ENCODE data around the gene GALNT8. TPM values are rescaled to one million over a fixed set of nuclear protein-coding genes. Genes with fewer than 3 reads are reported as not detected.

Gene GALNT8
- total and polyA plus RNA-seq, 7 experiments from 2014 or later = 0.06 to 0.89 (median 0.38) TPM; not detected in 1

- peaks cover 3 to 45% (median 11%) of the 10 kb centered on the region in 5 donors for H3K27me3 Mint-ChIP-seq
- DNase-seq (no peak), ATAC-seq (no peak)
- no peaks in the 10 kb centered on the region for H3K4me1 Mint-ChIP-seq
- Histone ChIP-seq H3K4me1 (ENCODE audit: control insufficient read depth in 2 of 2, insufficient read depth in 2 of 2, low read length in 2 of 2) (no peaks in the 10 kb centered on the region), H3K36me3 (ENCODE audit: control insufficient read depth in 2 of 3, insufficient read depth in 3 of 3, low read length in 3 of 3) (no peaks in the 10 kb centered on the region), H3K9me3 (ENCODE audit: control insufficient read depth in 2 of 3, low read length in 3 of 3) (no peaks in the 10 kb centered on the region), H3K27me3 (ENCODE audit: control insufficient read depth in 2 of 2, insufficient read depth in 2 of 2, low read length in 2 of 2) (no peaks in the 10 kb centered on the region), H3K4me3 (ENCODE audit: low read length) (no peak overlapping the region), H3K27ac (ENCODE audit: low read depth, low read length) (no peak overlapping the region)
- H3K27ac Mint-ChIP-seq = no peak overlapping the region
- intact Hi-C loops (cut with micrococcal nuclease) = no loop called here
- H3K36me3 Mint-ChIP-seq = no peaks in the 10 kb centered on the region
- no peaks in the 10 kb centered on the region for H3K9me3 Mint-ChIP-seq
- POLR2A ChIA-PET = no interaction called here
- CTCF ChIA-PET = no interaction called here
- no peak overlapping the region for H3K4me3 Mint-ChIP-seq
Measured at GRCh38 chr12:4775936-4776335, 55.7 kb downstream of the GALNT8 start.

- Mint-ChIP-seq H3K27ac (no peak overlapping the region), H3K4me3 (no peak overlapping the region), H3K4me1 (no peaks in the 10 kb centered on the region), H3K27me3 (peaks cover 5 to 46% (median 14%) of the 10 kb centered on the region in 5 donors), H3K9me3 (peaks cover 0 to 6% (median 3%) of the 10 kb centered on the region in 11 donors), H3K36me3 (peaks cover 0 to 8% (median 0%) of the 10 kb centered on the region in 5 donors)
- Histone ChIP-seq H3K36me3 (ENCODE audit: control insufficient read depth in 2 of 3, insufficient read depth in 3 of 3, low read length in 3 of 3) (no peaks in the 10 kb centered on the region), H3K27ac (ENCODE audit: low read depth, low read length) (no peak overlapping the region), H3K4me1 (ENCODE audit: control insufficient read depth in 2 of 2, insufficient read depth in 2 of 2, low read length in 2 of 2) (no peaks in the 10 kb centered on the region), H3K9me3 (ENCODE audit: control insufficient read depth in 2 of 3, low read length in 3 of 3) (no peaks in the 10 kb centered on the region), H3K27me3 (ENCODE audit: control insufficient read depth in 2 of 2, insufficient read depth in 2 of 2, low read length in 2 of 2) (no peaks in the 10 kb centered on the region), H3K4me3 (ENCODE audit: low read length) (no peak overlapping the region)
- no peak for DNase-seq
- POLR2A ChIA-PET = no interaction called here
- CTCF ChIA-PET = no interaction called here
- ATAC-seq = no peak
- intact Hi-C loops (cut with micrococcal nuclease) = no loop called here
Measured at GRCh38 chr12:4779749-4780148, 59.5 kb downstream of the GALNT8 start.

- H3K27ac Mint-ChIP-seq = no peak overlapping the region
- intact Hi-C loops (cut with micrococcal nuclease) = no loop called here
Measured at GRCh38 chr12:4780641-4781611, 60.7 kb downstream of the GALNT8 start.

GRCh38 chr12:4784404-4785054 is 64.3 kb downstream of the GALNT8 start:
- ATAC-seq (no peak), DNase-seq (peak in 1 of 9 donors; percentile 8)
- no peak overlapping the region for H3K27ac ChIP-seq (ENCODE audit: low read depth, low read length)
- Mint-ChIP-seq H3K4me3 (no peak overlapping the region), H3K36me3 (peaks cover 0 to 13% (median 4%) of the 10 kb centered on the region in 5 donors), H3K27me3 (peaks cover 14 to 50% (median 16%) of the 10 kb centered on the region in 5 donors), H3K9me3 (peaks cover 0 to 10% (median 3%) of the 10 kb centered on the region in 11 donors), H3K27ac (no peak overlapping the region), H3K4me1 (peaks cover 0 to 1% (median 0%) of the 10 kb centered on the region in 7 donors)
- H3K27me3 ChIP-seq (ENCODE audit: control insufficient read depth in 2 of 2, insufficient read depth in 2 of 2, low read length in 2 of 2) = no peaks in the 10 kb centered on the region
- H3K9me3 ChIP-seq (ENCODE audit: control insufficient read depth in 2 of 3, low read length in 3 of 3) = no peaks in the 10 kb centered on the region
- ChIA-PET CTCF (no interaction called here), POLR2A (no interaction called here)
- intact Hi-C loops (cut with micrococcal nuclease) = no loop called here
- no peaks in the 10 kb centered on the region for H3K36me3 ChIP-seq (ENCODE audit: control insufficient read depth in 2 of 3, insufficient read depth in 3 of 3, low read length in 3 of 3)
- H3K4me3 ChIP-seq (ENCODE audit: low read length) = no peak overlapping the region
- no peaks in the 10 kb centered on the region for H3K4me1 ChIP-seq (ENCODE audit: control insufficient read depth in 2 of 2, insufficient read depth in 2 of 2, low read length in 2 of 2)

More at GRCh38 chr12:4780641-4781611, 60.7 kb downstream of the GALNT8 start:
- ATAC-seq (no peak), DNase-seq (no peak)
- ChIA-PET POLR2A (no interaction called here), CTCF (no interaction called here)
- Histone ChIP-seq H3K27me3 (ENCODE audit: control insufficient read depth in 2 of 2, insufficient read depth in 2 of 2, low read length in 2 of 2) (no peaks in the 10 kb centered on the region), H3K27ac (ENCODE audit: low read depth, low read length) (no peak overlapping the region), H3K9me3 (ENCODE audit: control insufficient read depth in 2 of 3, low read length in 3 of 3) (no peaks in the 10 kb centered on the region), H3K4me1 (ENCODE audit: control insufficient read depth in 2 of 2, insufficient read depth in 2 of 2, low read length in 2 of 2) (no peaks in the 10 kb centered on the region), H3K4me3 (ENCODE audit: low read length) (no peak overlapping the region), H3K36me3 (ENCODE audit: control insufficient read depth in 2 of 3, insufficient read depth in 3 of 3, low read length in 3 of 3) (no peaks in the 10 kb centered on the region)
- H3K9me3 Mint-ChIP-seq = peaks cover 0 to 10% (median 3%) of the 10 kb centered on the region in 11 donors
- peaks cover 0 to 13% (median 4%) of the 10 kb centered on the region in 5 donors for H3K36me3 Mint-ChIP-seq
- no peak overlapping the region for H3K4me3 Mint-ChIP-seq
- no peaks in the 10 kb centered on the region for H3K4me1 Mint-ChIP-seq
- H3K27me3 Mint-ChIP-seq = peaks cover 14 to 55% (median 20%) of the 10 kb centered on the region in 5 donors

GRCh38 chr12:4786795-4787194 is 66.6 kb downstream of the GALNT8 start:
- H3K27me3 Mint-ChIP-seq = peaks cover 6 to 46% (median 16%) of the 10 kb centered on the region in 5 donors
- no peak overlapping the region for H3K4me3 Mint-ChIP-seq
- peaks cover 0 to 12% (median 4%) of the 10 kb centered on the region in 11 donors for H3K9me3 Mint-ChIP-seq
- peaks cover 0 to 1% (median 0%) of the 10 kb centered on the region in 7 donors for H3K4me1 Mint-ChIP-seq
- Histone ChIP-seq H3K4me1 (ENCODE audit: control insufficient read depth in 2 of 2, insufficient read depth in 2 of 2, low read length in 2 of 2) (no peaks in the 10 kb centered on the region), H3K27me3 (ENCODE audit: control insufficient read depth in 2 of 2, insufficient read depth in 2 of 2, low read length in 2 of 2) (no peaks in the 10 kb centered on the region), H3K9me3 (ENCODE audit: control insufficient read depth in 2 of 3, low read length in 3 of 3) (no peaks in the 10 kb centered on the region), H3K27ac (ENCODE audit: low read depth, low read length) (no peak overlapping the region), H3K4me3 (ENCODE audit: low read length) (no peak overlapping the region), H3K36me3 (ENCODE audit: control insufficient read depth in 2 of 3, insufficient read depth in 3 of 3, low read length in 3 of 3) (no peaks in the 10 kb centered on the region)
- no peak for ATAC-seq
- peaks cover 0 to 13% (median 4%) of the 10 kb centered on the region in 5 donors for H3K36me3 Mint-ChIP-seq
- H3K27ac Mint-ChIP-seq = no peak overlapping the region
- ChIA-PET POLR2A (no interaction called here), CTCF (no interaction called here)
- intact Hi-C loops (cut with micrococcal nuclease) = no loop called here
- DNase-seq = no peak

GRCh38 chr12:4787965-4788364 is 67.8 kb downstream of the GALNT8 start:
- Mint-ChIP-seq H3K27me3 (peaks cover 6 to 53% (median 14%) of the 10 kb centered on the region in 5 donors), H3K4me3 (no peak overlapping the region), H3K4me1 (peaks cover 0 to 1% (median 0%) of the 10 kb centered on the region in 7 donors), H3K27ac (no peak overlapping the region), H3K36me3 (peaks cover 0 to 13% (median 4%) of the 10 kb centered on the region in 5 donors), H3K9me3 (peaks cover 0 to 11% (median 5%) of the 10 kb centered on the region in 11 donors)
- no peaks in the 10 kb centered on the region for H3K9me3 ChIP-seq (ENCODE audit: control insufficient read depth in 2 of 3, low read length in 3 of 3)
- ChIA-PET CTCF (no interaction called here), POLR2A (no interaction called here)
- H3K36me3 ChIP-seq (ENCODE audit: control insufficient read depth in 2 of 3, insufficient read depth in 3 of 3, low read length in 3 of 3) = no peaks in the 10 kb centered on the region
- no peak for ATAC-seq
- DNase-seq = no peak
- no peaks in the 10 kb centered on the region for H3K27me3 ChIP-seq (ENCODE audit: control insufficient read depth in 2 of 2, insufficient read depth in 2 of 2, low read length in 2 of 2)
- no peak overlapping the region for H3K27ac ChIP-seq (ENCODE audit: low read depth, low read length)
- H3K4me3 ChIP-seq (ENCODE audit: low read length) = no peak overlapping the region
- intact Hi-C loops (cut with micrococcal nuclease) = no loop called here
- H3K4me1 ChIP-seq (ENCODE audit: control insufficient read depth in 2 of 2, insufficient read depth in 2 of 2, low read length in 2 of 2) = no peaks in the 10 kb centered on the region
